ENCODE results near the gene ARL4C.

GRCh38 chr2:234528410-234529148, 31.7 kb upstream of the ARL4C start:
- TF ChIP-seq, protein P1, sequence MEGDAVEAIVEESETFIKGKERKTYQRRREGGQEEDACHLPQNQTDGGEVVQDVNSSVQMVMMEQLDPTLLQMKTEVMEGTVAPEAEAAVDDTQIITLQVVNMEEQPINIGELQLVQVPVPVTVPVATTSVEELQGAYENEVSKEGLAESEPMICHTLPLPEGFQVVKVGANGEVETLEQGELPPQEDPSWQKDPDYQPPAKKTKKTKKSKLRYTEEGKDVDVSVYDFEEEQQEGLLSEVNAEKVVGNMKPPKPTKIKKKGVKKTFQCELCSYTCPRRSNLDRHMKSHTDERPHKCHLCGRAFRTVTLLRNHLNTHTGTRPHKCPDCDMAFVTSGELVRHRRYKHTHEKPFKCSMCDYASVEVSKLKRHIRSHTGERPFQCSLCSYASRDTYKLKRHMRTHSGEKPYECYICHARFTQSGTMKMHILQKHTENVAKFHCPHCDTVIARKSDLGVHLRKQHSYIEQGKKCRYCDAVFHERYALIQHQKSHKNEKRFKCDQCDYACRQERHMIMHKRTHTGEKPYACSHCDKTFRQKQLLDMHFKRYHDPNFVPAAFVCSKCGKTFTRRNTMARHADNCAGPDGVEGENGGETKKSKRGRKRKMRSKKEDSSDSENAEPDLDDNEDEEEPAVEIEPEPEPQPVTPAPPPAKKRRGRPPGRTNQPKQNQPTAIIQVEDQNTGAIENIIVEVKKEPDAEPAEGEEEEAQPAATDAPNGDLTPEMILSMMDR (conservative IDR thresholded peaks at IDR 0.05): no peak
- no peak for TF ChIP-seq EZH2 (IDR thresholded peaks at IDR 0.05; ENCODE audit: low read depth)
